GM12892 (cell line): ENCODE results near the gene IL20RA.

Experiments used
- POLR2A ChIP-seq: IDR thresholded peaks from 2 replicates; pipeline ENCODE4 v1.6.1; 2011; ENCODE audit warnings: low read depth, low read length, control low read depth
- POLR2AphosphoS5 ChIP-seq: IDR thresholded peaks from 2 replicates; pipeline ENCODE4 v1.6.1; 2011; ENCODE audit warnings: low read depth, low read length, control low read depth
- TAF1 ChIP-seq: IDR thresholded peaks from 2 replicates; pipeline ENCODE4 v1.6.1; 2011; ENCODE audit warnings: low read depth, mild to moderate bottlenecking, control low read depth, low read length, borderline replicate concordance

- no peak for TF ChIP-seq TAF1
- no peak for TF ChIP-seq POLR2AphosphoS5
- no peak for TF ChIP-seq POLR2A
These were observed 55.1 kb downstream of the IL20RA start for GRCh38 chr6:136989571-136990241.
